ENCODE measurements around the gene PXMP2.

The PXMP2 gene

GRCh38 chr12:132687211-132688164, at the start of gene PXMP2, which contains the start of gene POLE:
Gene PXMP2 (plus strand): TSS chr12:132687587. CDS start chr12:132687671, 84 bp downstream.
Gene POLE (minus strand): TSS chr12:132687342. CDS start chr12:132687315, 27 bp downstream.
- peak; percentile 78 to 99 (median 93) for DNase-seq
- intact Hi-C loops (cut with DNase I), result no loop called here

- intact Hi-C loops (cut with DNase I), result no loop called here
- peak in 3 of 10 donors; percentile 23 to 63 (median 52) for DNase-seq
Observed at GRCh38 chr12:132637811-132638210, 49.6 kb upstream of the PXMP2 start.

DNA sequence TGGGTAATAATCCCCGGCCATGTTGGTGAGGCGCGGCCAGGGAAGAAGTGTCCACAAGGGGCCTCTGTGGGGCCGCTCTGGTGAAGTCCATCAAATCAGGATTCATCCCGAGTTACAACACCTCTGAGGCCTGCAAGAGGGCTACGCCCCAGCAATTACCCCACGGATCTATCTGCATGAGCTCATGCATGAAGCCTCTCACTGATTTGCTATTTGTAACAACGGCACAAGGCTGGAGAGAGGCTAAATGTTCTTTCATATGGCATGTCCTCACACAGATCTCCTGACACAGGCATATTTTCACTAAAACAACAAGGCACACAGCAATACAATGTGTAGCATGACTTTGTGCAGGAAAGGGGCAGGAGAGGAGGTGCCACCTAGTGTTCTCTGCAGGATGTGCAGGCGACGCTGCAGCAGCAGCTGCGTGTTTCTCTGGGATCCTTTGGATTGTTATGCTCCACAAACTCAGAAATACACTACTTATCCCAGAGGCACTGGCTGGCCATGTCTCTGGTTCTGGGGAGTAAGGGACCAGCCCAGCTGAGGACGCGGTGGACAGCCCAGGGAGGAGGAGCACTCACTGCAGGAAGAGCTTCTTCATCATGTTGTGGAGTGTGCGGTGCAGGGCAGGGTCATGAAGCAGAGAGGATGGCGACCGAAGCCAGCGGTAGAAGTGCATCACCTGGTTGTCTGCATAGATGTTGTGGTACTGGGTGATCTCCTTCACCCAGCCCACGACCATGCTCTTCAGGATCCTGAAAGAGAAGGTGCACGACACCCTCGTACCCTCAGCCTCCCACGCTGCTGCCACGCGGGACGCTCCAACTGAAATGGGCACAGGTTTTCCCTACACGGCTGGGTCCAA, 48.6 kb upstream of the PXMP2 start:
- peak in 6 of 10 donors; percentile 29 to 92 (median 60) for DNase-seq
- intact Hi-C loops (cut with DNase I), result no loop called here

DNA sequence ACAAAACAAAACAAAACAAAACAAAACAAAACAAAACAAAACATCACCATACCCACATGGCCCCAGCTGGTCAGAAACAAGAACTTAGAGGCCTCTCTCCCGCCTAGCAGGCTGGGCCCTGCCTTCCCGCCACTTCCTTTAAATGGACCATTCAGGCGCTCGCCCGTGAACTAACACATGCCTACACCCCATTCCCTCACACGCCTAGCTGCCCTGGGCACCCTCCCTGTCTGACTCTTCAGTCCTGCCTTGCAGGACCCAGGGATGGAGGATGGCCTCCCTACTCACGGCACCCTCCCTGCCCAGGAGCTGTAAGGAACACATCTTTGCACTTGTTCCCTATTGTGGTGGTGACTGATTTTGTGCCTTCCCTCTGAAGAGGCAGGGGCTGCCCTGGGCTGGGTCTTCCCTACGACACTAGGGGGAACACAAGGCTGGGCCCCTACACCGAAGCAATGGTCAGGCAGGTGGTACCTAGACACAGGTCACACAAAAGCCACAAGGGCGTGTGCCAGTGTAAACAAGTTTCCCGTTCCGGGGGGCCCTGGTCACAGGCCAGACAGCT, 47.3 kb upstream of the PXMP2 start:
- intact Hi-C loops (cut with DNase I), result no loop called here
- DNase-seq, result peak in 3 of 10 donors; percentile 30 to 69 (median 37)

GRCh38 chr12:132640936-132641335, 46.5 kb upstream of the PXMP2 start:
- intact Hi-C loops (cut with DNase I), result no loop called here
- peak in 3 of 10 donors; percentile 10 to 62 (median 52) for DNase-seq

DNA sequence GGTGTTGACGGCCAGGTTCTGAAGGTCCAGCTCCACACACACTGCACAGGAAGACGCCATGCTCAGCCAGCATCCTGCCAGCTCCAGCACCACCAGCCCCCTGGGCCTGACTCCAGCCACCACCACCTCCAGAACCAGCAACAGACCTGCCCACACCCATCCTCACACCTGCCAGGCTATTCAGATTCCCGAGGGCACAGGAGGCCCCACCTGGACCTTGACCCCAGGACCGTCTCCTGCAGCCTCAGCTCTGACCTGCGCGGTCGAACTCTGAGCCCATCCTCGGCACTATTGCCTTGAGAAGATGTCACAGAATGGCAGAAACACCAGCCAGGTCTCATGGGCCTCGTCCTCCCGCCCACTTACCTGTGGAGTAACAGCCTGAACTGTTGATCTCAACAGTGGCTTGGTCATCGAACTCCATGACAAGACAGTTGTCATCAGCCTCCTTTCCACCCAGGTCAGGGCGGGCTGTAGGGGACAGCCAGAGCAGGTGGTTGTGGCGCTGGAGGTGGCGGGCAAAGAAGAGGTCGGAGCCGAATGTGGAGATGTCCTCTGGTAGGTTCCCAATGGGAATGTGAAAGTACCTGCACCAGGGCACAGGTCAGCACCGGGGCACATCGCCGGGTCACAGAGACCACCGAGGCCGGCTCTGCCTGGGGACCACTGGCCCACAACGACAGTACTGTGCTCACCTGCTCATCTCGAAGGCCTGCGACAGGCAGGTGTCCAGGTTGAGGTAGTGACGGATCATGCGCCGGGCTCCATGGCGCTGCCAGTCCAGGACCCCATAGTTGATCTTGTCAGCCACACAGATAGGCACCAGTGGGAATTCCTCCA, 45.4 kb upstream of the PXMP2 start:
- intact Hi-C loops (cut with DNase I), result no loop called here
- peak in 3 of 10 donors; percentile 62 to 71 (median 69) for DNase-seq

DNA sequence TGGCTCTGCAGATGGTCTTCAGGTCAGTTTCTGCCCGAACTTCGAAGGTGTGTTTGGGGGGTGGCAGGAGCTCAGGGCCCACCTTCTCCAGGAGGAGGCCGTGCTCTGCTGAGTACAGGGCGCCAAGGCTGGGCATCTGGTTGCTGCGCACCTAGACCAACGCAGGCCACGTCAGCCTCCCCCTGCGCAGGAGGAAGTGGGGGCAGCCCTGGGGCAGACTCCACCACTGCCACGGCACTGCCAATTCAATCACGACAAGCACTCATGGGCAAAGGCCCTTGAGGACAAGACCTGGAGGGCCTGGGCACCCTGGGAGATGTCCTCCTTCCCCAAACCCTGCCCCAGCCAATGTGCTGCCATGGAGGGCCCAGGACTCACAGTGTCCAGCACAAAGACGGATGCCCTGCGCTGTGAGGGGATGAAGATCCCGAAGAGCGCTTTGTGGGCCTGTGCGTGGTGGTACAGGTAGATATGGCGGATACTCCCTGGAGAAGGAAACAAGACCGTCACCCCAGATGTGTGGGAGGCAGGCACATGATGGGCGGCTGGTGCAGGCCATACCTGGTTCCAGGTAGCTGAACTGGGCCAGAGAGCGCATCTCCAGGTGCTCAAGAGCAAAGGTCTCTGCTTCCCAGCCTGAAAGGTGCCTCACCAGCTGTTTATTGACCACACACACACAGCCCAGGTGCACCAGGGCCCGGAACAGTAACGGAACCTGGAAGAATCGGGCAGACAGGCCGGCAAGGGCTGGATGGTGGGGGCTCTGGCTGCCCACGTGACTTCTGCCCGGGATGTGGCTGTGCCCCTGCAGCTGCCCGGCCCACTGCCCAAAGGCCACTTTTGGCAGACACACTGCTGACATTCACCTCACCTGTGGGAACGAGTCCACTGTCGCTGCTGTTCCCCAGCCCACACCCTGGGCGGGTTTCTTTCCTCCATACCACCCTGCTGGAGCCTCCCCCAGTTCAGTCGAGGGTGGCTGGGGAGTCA, 44.2 kb upstream of the PXMP2 start:
- intact Hi-C loops (cut with DNase I), result no loop called here

GRCh38 chr12:132646850-132647249, 40.5 kb upstream of the PXMP2 start:
- intact Hi-C loops (cut with DNase I), result no loop called here
- DNase-seq, result peak in 2 of 10 donors; percentile 3 to 7

More for the DNA sequence above, 44.2 kb upstream of the PXMP2 start:
- peak in 3 of 10 donors; percentile 45 to 80 (median 75) for DNase-seq

GRCh38 chr12:132647858-132648257, 39.5 kb upstream of the PXMP2 start:
- intact Hi-C loops (cut with DNase I), result no loop called here
- peak in 3 of 10 donors; percentile 5 to 20 (median 8) for DNase-seq

DNA sequence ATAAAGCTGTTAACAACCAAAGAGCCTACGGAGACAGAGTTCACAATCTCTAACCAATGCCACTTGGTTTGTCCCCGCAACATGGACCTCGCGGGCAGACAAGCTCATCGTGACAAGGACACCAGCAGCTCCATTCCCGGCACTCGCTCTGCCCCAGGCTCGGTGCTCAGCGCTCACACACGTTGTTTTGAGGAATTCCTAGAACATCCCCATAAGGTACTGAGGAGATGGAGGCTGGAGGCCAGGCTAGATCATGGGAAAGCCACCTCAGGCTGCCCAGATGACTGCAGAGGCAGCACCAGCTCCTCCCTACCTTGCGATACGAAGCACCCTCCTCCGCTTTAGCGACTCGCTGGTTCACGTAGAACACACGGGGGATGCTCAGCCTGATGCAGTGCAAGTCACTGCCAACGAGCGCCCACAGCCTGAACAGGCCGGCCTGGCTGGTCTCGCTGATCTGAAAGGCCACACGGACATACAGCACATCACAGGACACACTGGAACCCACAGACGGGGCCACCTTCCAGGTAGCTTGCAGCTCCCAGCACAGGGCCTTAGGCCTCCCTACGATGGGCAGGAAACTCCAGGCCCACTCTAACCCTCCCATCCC, 38.7 kb upstream of the PXMP2 start:
- DNase-seq, result peak in 3 of 10 donors; percentile 33 to 77 (median 61)
- intact Hi-C loops (cut with DNase I), result no loop called here

DNA sequence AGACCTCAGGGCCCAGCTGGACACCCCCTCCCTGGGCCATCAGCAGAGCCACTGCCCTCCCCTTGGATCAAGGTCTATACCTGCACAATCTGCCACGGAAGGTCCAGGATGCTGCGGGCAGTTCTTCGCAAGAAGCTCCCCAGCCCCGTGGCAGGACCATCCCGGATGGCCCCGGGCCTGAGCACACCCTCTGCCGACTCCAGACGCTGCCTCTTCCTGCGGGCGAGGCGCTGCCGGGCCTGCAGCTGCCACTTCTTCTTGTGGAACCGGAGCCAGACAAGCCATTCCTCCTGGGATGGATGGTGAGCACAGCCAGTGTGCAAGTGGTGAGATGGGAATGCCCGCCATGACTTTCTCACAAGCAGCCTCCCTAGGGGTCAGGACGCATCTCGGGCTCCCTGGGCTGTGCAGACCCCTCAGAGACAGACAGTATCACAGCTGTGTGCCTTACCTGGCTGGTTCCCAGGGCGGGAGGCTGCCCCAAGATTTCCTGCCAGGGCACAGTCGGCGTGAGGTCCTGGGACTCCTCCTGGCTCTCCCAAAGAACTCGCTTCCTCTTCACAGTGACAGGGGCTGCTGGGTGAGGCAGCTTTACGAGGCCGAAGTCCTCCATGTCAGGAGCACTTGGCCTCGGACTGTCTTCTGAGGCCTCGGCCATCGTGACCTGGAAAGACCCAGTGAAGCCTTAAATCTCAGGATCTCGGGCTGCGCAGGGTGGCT, 38.0 kb upstream of the PXMP2 start:
- intact Hi-C loops (cut with DNase I), result no loop called here
- DNase-seq, result peak in 3 of 10 donors; percentile 43 to 80 (median 76)

DNA sequence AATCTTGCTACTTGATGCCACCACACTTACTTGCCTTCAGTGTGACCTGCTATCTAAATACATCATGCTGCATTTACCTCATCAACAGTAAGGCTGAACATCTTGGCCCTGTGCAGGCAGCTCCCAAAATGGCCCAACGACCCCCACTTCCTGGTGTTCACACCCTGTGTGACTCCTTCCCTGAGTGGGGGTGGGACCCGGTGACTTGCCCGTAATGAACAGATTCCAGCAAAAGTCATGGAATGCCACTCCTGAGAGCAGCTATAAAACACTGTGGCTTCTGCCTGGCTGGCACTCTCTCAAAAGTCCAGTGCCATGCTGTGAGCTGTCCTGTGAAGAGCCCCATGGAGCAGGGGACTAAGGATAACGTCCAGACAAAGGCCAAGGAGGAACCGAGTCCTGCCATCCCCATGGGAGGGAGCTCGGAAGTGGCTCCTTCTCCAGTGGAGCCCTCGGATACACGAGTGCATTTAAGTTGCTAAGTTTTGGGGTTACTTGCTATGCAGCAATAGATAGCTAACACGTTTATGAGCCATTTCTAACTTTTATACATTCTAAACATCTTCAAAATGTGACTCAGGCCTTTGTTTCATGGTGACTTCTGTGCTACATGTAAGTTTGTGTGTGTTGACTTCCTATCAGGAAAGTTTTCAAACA, 35.8 kb upstream of the PXMP2 start:
- intact Hi-C loops (cut with DNase I), result no loop called here
- peak in 3 of 10 donors; percentile 11 to 56 (median 39) for DNase-seq

DNA sequence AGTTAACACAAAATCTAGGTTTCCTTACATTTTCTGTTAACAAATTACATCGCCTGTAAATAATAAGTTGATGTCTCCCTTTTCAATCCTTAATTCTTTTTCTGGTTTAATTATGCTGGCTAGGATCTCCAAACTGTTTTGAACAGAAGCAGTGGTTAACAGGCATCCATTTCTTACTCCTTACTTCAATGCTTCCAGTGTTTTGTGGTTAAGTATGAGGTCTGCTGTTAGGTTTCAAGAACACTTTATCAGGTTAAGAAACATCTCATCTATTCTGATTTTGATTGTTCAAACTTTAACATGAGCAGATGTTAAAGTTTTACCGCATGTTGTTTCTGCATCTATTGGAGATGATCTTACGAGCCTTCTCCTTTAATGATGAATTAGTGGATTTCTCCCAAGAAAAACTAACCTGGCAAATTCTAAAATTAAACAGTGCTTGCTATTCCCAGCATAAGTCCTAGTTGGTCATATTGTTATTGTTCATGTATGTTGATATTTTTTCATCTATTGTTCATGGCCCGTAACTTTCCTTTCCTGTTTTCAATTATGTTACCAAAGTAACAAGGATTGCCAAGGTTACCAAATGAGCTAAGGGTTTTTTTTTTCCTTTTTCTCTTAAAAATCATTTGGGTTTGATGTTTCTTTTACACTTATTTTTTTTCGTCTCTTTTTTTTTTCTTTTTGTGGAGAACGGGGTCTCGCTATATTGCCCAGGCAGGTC, 33.7 kb upstream of the PXMP2 start:
- intact Hi-C loops (cut with DNase I), result no loop called here
- no peak for DNase-seq

DNA sequence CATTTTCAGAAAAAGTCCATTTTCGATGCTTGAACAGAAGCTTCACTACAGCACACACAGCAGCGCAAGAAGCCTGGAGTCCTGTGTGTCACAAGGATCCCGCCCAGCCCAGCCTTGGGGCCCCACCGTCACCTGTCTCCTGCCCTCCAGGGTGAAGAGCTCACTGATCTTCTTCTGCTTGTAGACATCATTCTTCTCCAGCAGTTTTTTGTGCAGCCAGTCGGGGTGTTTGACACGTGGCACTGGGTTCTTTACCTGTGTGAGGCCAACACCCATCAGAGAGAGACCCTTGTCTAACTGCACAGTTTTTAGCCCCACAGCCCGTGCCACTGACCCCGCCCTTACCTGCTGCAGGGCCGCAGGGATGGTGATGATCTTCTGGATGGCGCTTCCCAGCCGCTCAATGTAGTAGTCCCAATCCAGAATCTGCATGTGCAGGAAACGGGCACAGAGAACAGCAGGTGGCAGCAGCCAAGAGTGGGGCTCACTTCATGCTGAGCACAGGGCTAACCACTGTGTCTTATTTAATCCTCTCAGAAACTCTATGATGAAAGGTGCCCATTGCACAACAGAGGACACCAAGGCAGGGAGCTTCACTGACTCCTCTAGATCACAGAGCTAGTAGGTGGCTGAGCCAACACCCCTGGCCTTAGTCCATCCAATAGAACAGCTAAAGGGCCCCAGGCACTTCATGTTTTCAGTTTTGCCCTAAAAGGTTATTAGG, 30.2 kb upstream of the PXMP2 start:
- intact Hi-C loops (cut with DNase I), result no loop called here
- DNase-seq, result peak in 2 of 10 donors; percentile 38 to 55

DNA sequence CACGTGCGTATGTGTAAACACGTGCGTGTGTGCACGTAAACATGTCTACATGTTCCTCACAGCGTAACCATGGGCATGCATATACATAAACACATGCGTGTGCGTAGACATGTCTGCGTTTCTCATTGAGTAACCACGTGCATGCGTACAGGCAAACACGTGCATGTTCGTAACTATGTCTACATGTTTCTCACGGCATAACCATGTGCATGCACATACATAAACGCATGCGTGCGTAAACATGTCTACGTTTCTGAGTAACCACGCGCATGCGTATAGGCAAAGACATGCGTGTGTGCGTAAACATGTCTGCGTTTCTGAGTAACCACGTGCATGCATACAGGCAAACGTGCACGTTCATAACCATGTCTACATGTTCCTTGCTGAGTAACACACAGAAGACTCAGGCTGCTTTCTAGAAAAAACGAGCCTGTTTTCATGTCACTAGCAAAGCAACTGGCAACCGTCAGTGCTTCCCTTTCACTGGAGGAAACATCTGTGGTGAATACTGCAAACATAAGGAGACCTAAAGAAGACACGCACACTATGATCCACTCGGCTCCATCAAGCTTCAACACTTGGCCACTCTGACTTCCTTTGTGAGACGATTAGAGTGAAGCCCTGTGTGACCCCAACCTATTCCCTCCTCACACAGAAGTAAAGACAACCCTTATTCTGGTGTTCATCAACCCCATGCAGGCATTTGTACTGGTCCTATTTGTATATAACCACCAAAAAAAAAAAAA, 29.1 kb upstream of the PXMP2 start:
- peak in 1 of 10 donors; percentile 26 for DNase-seq
- intact Hi-C loops (cut with DNase I), result no loop called here

All from posterior cingulate gyrus (tissue), 11 donors.